ENCODE data around the gene FATE1.

GRCh38 chrX:151698485-151698884, 17.4 kb upstream of the FATE1 start:
- no peak for TF ChIP-seq CTCF (conservative IDR thresholded peaks at IDR 0.05 in 1 of 2, IDR thresholded peaks at IDR 0.05 in 1 of 2; ENCODE audit: low read depth in 1 of 2, low read length in 2 of 2)
- TF ChIP-seq EZH2 (IDR thresholded peaks at IDR 0.05; ENCODE audit: low read length, missing control alignments): no peak

Data from fibroblast of lung (primary cell).